ENCODE results near the gene CASZ1. TPM values are rescaled to one million over a fixed set of nuclear protein-coding genes. Genes with fewer than 3 reads are reported as not detected.

CASZ1 gene
- total and polyA plus RNA-seq, 10 donors: 0.73 to 14.5 (median 9.1) TPM

GRCh38 chr1:10612436-10613160 is 183.8 kb downstream of the CASZ1 start:
- H3K9me3 ChIP-seq: no peaks in the 10 kb centered on the region
- 84 to 96% (median 92%) methylated on average over 12 of the region's 12 CpGs for WGBS, 5 donors
- peaks cover 0 to 33% (median 0%) of the 10 kb centered on the region in 6 donors for H3K36me3 ChIP-seq
- TF ChIP-seq POLR2A (IDR thresholded peaks at IDR 0.05) (no peak), POLR2AphosphoS5 (IDR thresholded peaks at IDR 0.05) (no peak)
- TF ChIP-seq, protein P1, sequence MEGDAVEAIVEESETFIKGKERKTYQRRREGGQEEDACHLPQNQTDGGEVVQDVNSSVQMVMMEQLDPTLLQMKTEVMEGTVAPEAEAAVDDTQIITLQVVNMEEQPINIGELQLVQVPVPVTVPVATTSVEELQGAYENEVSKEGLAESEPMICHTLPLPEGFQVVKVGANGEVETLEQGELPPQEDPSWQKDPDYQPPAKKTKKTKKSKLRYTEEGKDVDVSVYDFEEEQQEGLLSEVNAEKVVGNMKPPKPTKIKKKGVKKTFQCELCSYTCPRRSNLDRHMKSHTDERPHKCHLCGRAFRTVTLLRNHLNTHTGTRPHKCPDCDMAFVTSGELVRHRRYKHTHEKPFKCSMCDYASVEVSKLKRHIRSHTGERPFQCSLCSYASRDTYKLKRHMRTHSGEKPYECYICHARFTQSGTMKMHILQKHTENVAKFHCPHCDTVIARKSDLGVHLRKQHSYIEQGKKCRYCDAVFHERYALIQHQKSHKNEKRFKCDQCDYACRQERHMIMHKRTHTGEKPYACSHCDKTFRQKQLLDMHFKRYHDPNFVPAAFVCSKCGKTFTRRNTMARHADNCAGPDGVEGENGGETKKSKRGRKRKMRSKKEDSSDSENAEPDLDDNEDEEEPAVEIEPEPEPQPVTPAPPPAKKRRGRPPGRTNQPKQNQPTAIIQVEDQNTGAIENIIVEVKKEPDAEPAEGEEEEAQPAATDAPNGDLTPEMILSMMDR (IDR thresholded peaks at IDR 0.05 in 8 of 11, conservative IDR thresholded peaks at IDR 0.05 in 3 of 11): no peak
- no peak overlapping the region for H3K27ac ChIP-seq
- H3K4me3 ChIP-seq: no peak overlapping the region
- peak; percentile 59 for DNase-seq
- intact Hi-C loops (cut with DNase I; ENCODE audit: low total_unique reads): no loop called here
- H3K4me1 ChIP-seq: no peaks in the 10 kb centered on the region
- no peaks in the 10 kb centered on the region for H3K27me3 ChIP-seq (replicated peaks in 1 of 7)

DNA sequence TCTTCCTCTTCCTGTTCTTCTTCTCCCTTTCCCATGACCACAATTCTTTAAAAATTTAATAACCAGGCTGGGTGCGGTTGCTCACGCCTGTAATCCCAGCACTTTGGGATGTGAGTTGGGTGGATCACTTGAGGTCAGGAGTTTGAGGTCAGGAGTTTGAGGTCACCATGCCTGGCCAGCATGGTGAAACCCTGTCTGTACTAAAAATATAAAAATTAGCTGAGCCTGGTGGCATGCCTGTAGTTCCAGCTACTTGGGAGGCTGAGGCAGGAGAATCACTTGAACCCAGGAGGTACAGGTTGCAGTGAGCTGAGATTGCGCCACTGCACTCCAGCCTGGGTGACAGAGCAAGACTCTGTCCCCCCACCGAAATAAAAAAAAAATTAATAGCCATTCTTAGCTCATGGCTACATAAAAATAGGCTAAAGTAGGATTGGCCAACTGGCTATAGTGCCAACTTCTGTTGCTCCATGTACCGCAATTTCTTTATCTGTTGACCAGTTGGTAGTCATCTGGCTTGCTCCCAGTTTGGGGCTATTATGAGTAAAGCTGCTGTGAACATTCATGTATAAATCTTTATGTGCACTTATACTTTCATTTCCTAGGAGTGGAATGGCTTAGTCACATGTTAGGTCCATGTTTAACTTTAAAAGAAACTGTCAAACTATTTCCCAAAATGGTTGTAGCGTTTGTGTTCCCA is 185.4 kb downstream of the CASZ1 start:
- 91 to 96% (median 93%) methylated on average over 6 of the region's 6 CpGs for WGBS, 5 donors
- H3K36me3 ChIP-seq: peaks cover 0 to 28% (median 0%) of the 10 kb centered on the region in 6 donors

GRCh38 chr1:10608690-10609089 is 187.8 kb downstream of the CASZ1 start:
- TF ChIP-seq, protein P1 (IDR thresholded peaks at IDR 0.05 in 8 of 11, conservative IDR thresholded peaks at IDR 0.05 in 3 of 11): no peak
- TF ChIP-seq POLR2A (IDR thresholded peaks at IDR 0.05) (no peak), POLR2AphosphoS5 (IDR thresholded peaks at IDR 0.05) (no peak)
- Histone ChIP-seq H3K36me3 (peaks cover 0 to 39% (median 0%) of the 10 kb centered on the region in 6 donors), H3K27me3 (replicated peaks in 1 of 7) (no peaks in the 10 kb centered on the region), H3K9me3 (no peaks in the 10 kb centered on the region), H3K4me1 (no peaks in the 10 kb centered on the region), H3K4me3 (no peak overlapping the region), H3K27ac (no peak overlapping the region)
- WGBS, 5 donors: 92 to 94% (median 94%) methylated on average over 2 of the region's 2 CpGs
- intact Hi-C loops (cut with DNase I; ENCODE audit: low total_unique reads): no loop called here
- no peak for DNase-seq

More for the DNA sequence above, 185.4 kb downstream of the CASZ1 start:
- no peak overlapping the region for H3K4me3 ChIP-seq
- intact Hi-C loops (cut with DNase I; ENCODE audit: low total_unique reads): no loop called here
- no peak for DNase-seq
- H3K4me1 ChIP-seq: no peaks in the 10 kb centered on the region
- TF ChIP-seq POLR2A (IDR thresholded peaks at IDR 0.05): no peak
- TF ChIP-seq, protein P1 (IDR thresholded peaks at IDR 0.05 in 8 of 11, conservative IDR thresholded peaks at IDR 0.05 in 3 of 11): no peak
- no peak for TF ChIP-seq POLR2AphosphoS5 (IDR thresholded peaks at IDR 0.05)
- no peak overlapping the region for H3K27ac ChIP-seq
- H3K9me3 ChIP-seq: no peaks in the 10 kb centered on the region
- no peaks in the 10 kb centered on the region for H3K27me3 ChIP-seq (replicated peaks in 1 of 7)

DNA sequence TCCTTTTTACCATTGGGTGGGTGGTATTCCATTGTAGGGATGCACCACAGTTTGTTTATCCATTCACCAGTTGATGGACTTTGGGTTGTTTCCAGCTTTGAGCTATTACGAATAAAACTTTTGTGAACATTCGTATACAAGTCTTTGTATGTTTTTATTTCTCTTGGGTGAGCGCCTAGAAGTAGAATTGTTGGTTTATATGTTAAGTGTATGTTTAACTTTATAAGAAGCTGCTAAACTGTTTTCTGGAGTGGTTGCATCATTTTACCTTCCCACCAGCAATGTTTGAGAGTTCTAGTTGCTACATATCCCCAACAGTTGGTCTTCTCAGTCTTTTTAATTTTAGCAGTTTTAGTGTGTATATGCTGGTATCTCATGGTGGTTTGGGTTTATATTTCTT is 189.2 kb downstream of the CASZ1 start:
- Histone ChIP-seq H3K27me3 (replicated peaks in 1 of 7) (no peaks in the 10 kb centered on the region), H3K4me3 (no peak overlapping the region), H3K36me3 (peaks cover 0 to 35% (median 0%) of the 10 kb centered on the region in 6 donors), H3K27ac (no peak overlapping the region), H3K4me1 (no peaks in the 10 kb centered on the region), H3K9me3 (no peaks in the 10 kb centered on the region)
- TF ChIP-seq POLR2AphosphoS5 (IDR thresholded peaks at IDR 0.05): no peak
- TF ChIP-seq, protein P1 (IDR thresholded peaks at IDR 0.05 in 8 of 11, conservative IDR thresholded peaks at IDR 0.05 in 3 of 11): no peak
- TF ChIP-seq POLR2A (IDR thresholded peaks at IDR 0.05): no peak
- intact Hi-C loops (cut with DNase I; ENCODE audit: low total_unique reads): no loop called here
- 95 to 98% (median 96%) methylated on average over 3 of the region's 3 CpGs for WGBS, 5 donors
- no peak for DNase-seq

All from spleen (tissue), 11 donors.